K562 (cell line): ENCODE data around the gene PRKACG. TPM values are rescaled to one million over a fixed set of nuclear protein-coding genes. Genes with fewer than 3 reads are reported as not detected.

ENCODE experiments used
- ATAC-seq: fragments of 200-7000 bp; cut with Tn5 transposase; 3 replicates; pipeline ENCODE4 v1.9.1; 2020; ENCODE audit warnings: moderate library complexity
- BruUV-seq: library from RNA; stranded (reverse); fragments of 400-500 nt; replicated peaks from 2 replicates; lab custom pipeline; 2021; lab: Mats Ljungman, UMichigan
- CTCF ChIA-PET: fragments of 300-600 bp; formaldehyde crosslinking; extraction: SDS; loops from one replicate; lab custom pipeline; 2021; ENCODE audit warnings: low intra/inter-chr PET ratio; lab: Yijun Ruan, JAX
- POLR2A ChIA-PET: fragments of 300-600, 350-650 bp; sonication (Branson Sonifier 250); formaldehyde crosslinking; extraction: SDS; loops from one replicate; lab custom pipeline; 2021; ENCODE audit warnings: antibody characterized with exemption, inconsistent platforms; lab: Yijun Ruan, JAX
- DNase-seq, 4 experiments: peaks; one replicate each; pipeline versions ENCODE4 v3.0.0 to v3.0.0-alpha.2; 2011 to 2018; ENCODE audit warnings: low spot score in 3 of 4, mixed read lengths in 3 of 4; ENCODE audit errors: extremely low read depth in 1 of 4
- FAIRE-seq: peaks from 2 replicates; lab custom pipeline; 2011; peaks lifted over from hg19 to GRCh38; lab: Jason Lieb, UNC
- H2AFZ ChIP-seq: 2 replicates; pipeline ENCODE4 v1.6.0; 2011; ENCODE audit warnings: low read depth, low read length, control low read depth, inconsistent platforms
- H3K27ac ChIP-seq: fragments of 200-600 bp; 3 replicates; pipeline ENCODE4 v1.8.0; 2011; ENCODE audit warnings: low read depth, mild to moderate bottlenecking, control low read depth, inconsistent platforms, low read length, moderate library complexity, mixed read lengths; ENCODE audit errors: extremely low read depth
- H3K27me3 ChIP-seq, 2 experiments: fragments of 300-600 bp in 1 of 2; 2 replicates in 1 of 2; 3 replicates in 1 of 2; pipeline versions ENCODE4 v1.6.0 to v1.8.0; 2011; ENCODE audit warnings: inconsistent platforms in 2 of 2, low read length in 2 of 2, mild to moderate bottlenecking in 1 of 2, mixed read lengths in 1 of 2, moderate library complexity in 1 of 2; ENCODE audit not compliant: control insufficient read depth in 2 of 2, insufficient read depth in 2 of 2
- H3K36me3 ChIP-seq: fragments of 300-600 bp; 3 replicates; pipeline ENCODE4 v1.8.0; 2011; ENCODE audit warnings: mild to moderate bottlenecking, low read length, inconsistent platforms; ENCODE audit not compliant: control insufficient read depth, insufficient read depth
- H3K4me1 ChIP-seq, 2 experiments: fragments of 200-600 bp in 1 of 2; replicated peaks in 1 of 2; 2 replicates in 1 of 2; 3 replicates in 1 of 2; pipeline versions ENCODE4 v1.5.1 to v1.8.0; 2011; ENCODE audit warnings: inconsistent platforms in 2 of 2, low read length in 2 of 2, mild to moderate bottlenecking in 1 of 2, mixed read lengths in 1 of 2, moderate library complexity in 1 of 2; ENCODE audit not compliant: control insufficient read depth in 2 of 2, insufficient read depth in 2 of 2
- H3K4me2 ChIP-seq: 2 replicates; pipeline ENCODE4 v1.6.1; 2011; ENCODE audit warnings: low read length, control low read depth, inconsistent platforms, mixed read lengths; ENCODE audit not compliant: insufficient read depth
- H3K4me3 ChIP-seq: fragments of 200-600 bp; sonication (generic), shearing (Covaris generic); 2 replicates; pipeline ENCODE4 v1.5.1; 2016; ENCODE audit warnings: control low read depth, inconsistent platforms
- H3K79me2 ChIP-seq: fragments of 200-600 bp; 3 replicates; pipeline ENCODE4 v1.8.0; 2011; ENCODE audit warnings: low read length, inconsistent platforms; ENCODE audit not compliant: control insufficient read depth, insufficient read depth
- H3K9ac ChIP-seq, 2 experiments: 2 replicates each; pipeline versions ENCODE4 v1.6.0 to v1.6.1; 2011; ENCODE audit warnings: low read depth in 2 of 2, low read length in 2 of 2, control low read depth in 1 of 2, inconsistent platforms in 1 of 2, mild to moderate bottlenecking in 1 of 2, mixed read lengths in 1 of 2; ENCODE audit not compliant: insufficient read depth in 1 of 2
- H3K9me1 ChIP-seq: one replicate; pipeline ENCODE4 v1.6.0; 2011; ENCODE audit warnings: inconsistent platforms, mild to moderate bottlenecking, low read length, moderate library complexity; ENCODE audit not compliant: control insufficient read depth, insufficient read depth
- H3K9me3 ChIP-seq: replicated peaks from 2 replicates; pipeline ENCODE4 v1.5.1; 2011; ENCODE audit warnings: low read depth, low read length, inconsistent platforms; ENCODE audit not compliant: control insufficient read depth, insufficient read depth
- H4K20me1 ChIP-seq: replicated peaks from 2 replicates; pipeline ENCODE4 v1.6.1; 2011; ENCODE audit warnings: low read length, inconsistent platforms, mixed read lengths; ENCODE audit not compliant: control insufficient read depth, insufficient read depth
- COPS2 ChIP-seq: fragments of 450-650 bp; conservative IDR thresholded peaks from 2 replicates; pipeline ENCODE4 v1.6.1; 2016; ENCODE audit warnings: mild to moderate bottlenecking, moderate library complexity
- GATAD2A ChIP-seq: fragments of 450-650 bp; IDR thresholded peaks from 2 replicates; pipeline ENCODE4 v1.6.1; 2017
- HDAC8 ChIP-seq: fragments of 450-650 bp; IDR thresholded peaks from 2 replicates; pipeline ENCODE4 v1.6.1; 2016; ENCODE audit warnings: mild to moderate bottlenecking, missing genetic modification characterization, moderate library complexity, missing compliant biosample characterization
- MED1 ChIP-seq: sonication (generic); formaldehyde crosslinking; IDR thresholded peaks from 2 replicates; pipeline ENCODE4 v1.8.1; 2023; ENCODE audit warnings: missing genetic modification reagents, borderline replicate concordance
- NEUROD1 ChIP-seq: fragments of 150-350 bp; IDR thresholded peaks from 2 replicates; pipeline ENCODE4 v1.6.1; 2014; ENCODE audit warnings: borderline replicate concordance, low read length, low read depth; ENCODE audit not compliant: partially characterized antibody
- POLR3A ChIP-seq: IDR thresholded peaks from 2 replicates; pipeline ENCODE4 v1.6.1; 2011; ENCODE audit warnings: borderline replicate concordance, mild to moderate bottlenecking, moderate library complexity; ENCODE audit not compliant: insufficient read length, insufficient read depth; ENCODE audit errors: extremely low read depth
- RFX1 ChIP-seq: fragments of 450-650 bp; IDR thresholded peaks from 2 replicates; pipeline ENCODE4 v1.6.1; 2016; ENCODE audit warnings: mild to moderate bottlenecking, moderate library complexity
- SAFB2 ChIP-seq: fragments of 200-400 bp; formaldehyde crosslinking; IDR thresholded peaks from 2 replicates; pipeline ENCODE4 v1.6.1; 2018; ENCODE audit warnings: borderline replicate concordance, low read length, low read depth, moderate library complexity; ENCODE audit not compliant: severe bottlenecking
- SETDB1 ChIP-seq: IDR thresholded peaks from one replicate; pipeline ENCODE4 v1.6.1; 2012; ENCODE audit warnings: low read length, control low read depth, inconsistent platforms
- SMARCC2 ChIP-seq: fragments of 450-650 bp; IDR thresholded peaks from 2 replicates; pipeline ENCODE4 v1.6.1; 2017; ENCODE audit warnings: antibody characterized with exemption, moderate library complexity, mild to moderate bottlenecking, low read depth
- TGIF2 ChIP-seq: sonication (generic); formaldehyde crosslinking; IDR thresholded peaks from 2 replicates; pipeline ENCODE4 v1.8.1; 2022; ENCODE audit warnings: mild to moderate bottlenecking, missing genetic modification reagents, moderate library complexity
- THRAP3 ChIP-seq: fragments of 450-650 bp; IDR thresholded peaks from 2 replicates; pipeline ENCODE4 v1.6.1; 2016; ENCODE audit warnings: mild to moderate bottlenecking, inconsistent platforms, borderline replicate concordance
- ZNF75A ChIP-seq: fragments of 450-650 bp; formaldehyde crosslinking; IDR thresholded peaks from 2 replicates; pipeline ENCODE4 v1.4.0; 2020; ENCODE audit warnings: mild to moderate bottlenecking
- WGBS: fragments of 100-300 bp; shearing (Covaris generic); methylation state at CpG from one replicate; pipeline ENCODE4 v1.1.6; 2016; ENCODE audit warnings: low coverage, mixed read lengths; ENCODE audit not compliant: insufficient coverage; ENCODE audit errors: missing lambda C conversion rate; 5-methylcytosine and 5-hydroxymethylcytosine counted together
- in situ Hi-C: fragments of 300-500 bp; cut with MboI; formaldehyde crosslinking; loops from 4 replicates; pipeline ENCODE4 v1.15.0; 2018; ENCODE audit warnings: inconsistent platforms, mixed read lengths
- intact Hi-C: fragments of 100-400 bp; cut with micrococcal nuclease; formaldehyde crosslinking; loops from 2 replicates; pipeline ENCODE4 v1.14.2; 2022
- polyA plus RNA-seq, 8 experiments: library from polyadenylated mRNA; depleted of rRNA in 4 of 8; stranded (reverse) in 5 of 8; unstranded in 3 of 8; fragments of >200 nt; fragmentation: Nextera tagmentation in 2 of 8; fragmentation: Illumina TruSeq in 1 of 8; extraction: Ambion mirVana in 2 of 8; extraction: Trizol in 1 of 8; gene quantifications; 2 replicates each; pipeline versions ENCODE4 v1.2.1 to v1.2.3, GENCODE V29; 2011 to 2014; ENCODE audit warnings: inconsistent platforms in 1 of 8, missing spikeins in 1 of 8
- total RNA-seq, 7 experiments: library from RNA; depleted of rRNA in 6 of 7; stranded (reverse); fragments of >200 nt in 6 of 7; fragmentation: Illumina TruSeq in 2 of 7; extraction: Trizol in 2 of 7; gene quantifications; 2 replicates each; pipeline versions ENCODE4 v1.2.1 to v1.2.3, GENCODE V29; 2011 to 2021; ENCODE audit warnings: low replicate concordance in 1 of 7
- TF ChIP-seq, protein P1 (sequence below): fragments of 250-450 bp; sonication (Bioruptor Pico); IDR thresholded peaks from 2 replicates; pipeline ENCODE4 v1.8.0; 2022; ENCODE audit warnings: moderate library complexity, mild to moderate bottlenecking, inconsistent platforms
- TF ChIP-seq, protein P2 (sequence below): IDR thresholded peaks from 2 replicates; pipeline ENCODE4 v1.6.1; 2012; ENCODE audit warnings: low read depth, low read length, improper control_type of control experiment, borderline replicate concordance

Gene PRKACG
- total and polyA plus RNA-seq, 9 of the 15 experiments (the other 6 are each of a cell fraction or from before 2014, with no cell fraction given) = not detected

DNA sequence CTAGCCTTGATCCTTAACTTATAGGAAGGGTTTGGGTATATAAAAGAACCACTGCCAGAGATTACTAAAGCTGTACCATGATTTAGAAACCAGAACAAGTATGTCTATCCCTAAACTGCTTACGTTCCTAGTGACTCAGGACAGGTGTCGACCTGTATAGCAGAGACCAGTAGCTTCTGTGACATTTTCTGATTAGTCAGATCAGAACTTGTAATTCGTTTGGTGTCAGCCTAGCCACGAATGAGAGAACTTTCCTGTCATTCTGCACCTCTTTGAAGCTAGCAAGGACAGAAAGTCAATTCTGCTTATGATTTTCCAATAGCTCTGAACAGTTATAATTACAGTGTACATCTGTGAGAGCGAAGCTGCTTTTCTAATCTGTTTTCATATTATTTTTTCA, 39.5 kb downstream of the PRKACG start:
- Histone ChIP-seq H3K4me1 (peaks cover 5 to 51% of the 10 kb centered on the region in 2 experiments), H3K9me3 (peaks cover 5% of the 10 kb centered on the region; the same call in 1 of the 2 replicates), H3K27me3 (no peaks in the 10 kb centered on the region), H4K20me1 (no peaks in the 10 kb centered on the region), H3K36me3 (no peaks in the 10 kb centered on the region), H3K9me1 (no peaks in the 10 kb centered on the region), H3K4me3 (no peak overlapping the region), H3K9ac (peak overlapping the region in 1 of 2 experiments; percentile 49; a peak in 2 of 4 replicates), H3K4me2 (no peak overlapping the region), H3K79me2 (no peaks in the 10 kb centered on the region; the same call in 2 of the 3 replicates), H3K27ac (peak overlapping the region; percentile 57), H2AFZ (peak overlapping the region; percentile 33)
- TF ChIP-seq RFX1 (no peak), SETDB1 (no peak), COPS2 (no peak), TGIF2 (CRISPR knock-in tag) (no peak), GATAD2A (no peak), THRAP3 (no peak), HDAC8 (tag) (no peak), SMARCC2 (no peak), MED1 (no peak), POLR3A (no peak), NEUROD1 (no peak), SAFB2 (no peak), ZNF75A (no peak)
- TF ChIP-seq, protein P1, sequence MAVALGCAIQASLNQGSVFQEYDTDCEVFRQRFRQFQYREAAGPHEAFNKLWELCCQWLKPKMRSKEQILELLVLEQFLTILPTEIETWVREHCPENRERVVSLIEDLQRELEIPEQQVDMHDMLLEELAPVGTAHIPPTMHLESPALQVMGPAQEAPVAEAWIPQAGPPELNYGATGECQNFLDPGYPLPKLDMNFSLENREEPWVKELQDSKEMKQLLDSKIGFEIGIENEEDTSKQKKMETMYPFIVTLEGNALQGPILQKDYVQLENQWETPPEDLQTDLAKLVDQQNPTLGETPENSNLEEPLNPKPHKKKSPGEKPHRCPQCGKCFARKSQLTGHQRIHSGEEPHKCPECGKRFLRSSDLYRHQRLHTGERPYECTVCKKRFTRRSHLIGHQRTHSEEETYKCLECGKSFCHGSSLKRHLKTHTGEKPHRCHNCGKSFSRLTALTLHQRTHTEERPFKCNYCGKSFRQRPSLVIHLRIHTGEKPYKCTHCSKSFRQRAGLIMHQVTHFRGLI (CRISPR knock-in tag) = no peak
- TF ChIP-seq, protein P2, sequence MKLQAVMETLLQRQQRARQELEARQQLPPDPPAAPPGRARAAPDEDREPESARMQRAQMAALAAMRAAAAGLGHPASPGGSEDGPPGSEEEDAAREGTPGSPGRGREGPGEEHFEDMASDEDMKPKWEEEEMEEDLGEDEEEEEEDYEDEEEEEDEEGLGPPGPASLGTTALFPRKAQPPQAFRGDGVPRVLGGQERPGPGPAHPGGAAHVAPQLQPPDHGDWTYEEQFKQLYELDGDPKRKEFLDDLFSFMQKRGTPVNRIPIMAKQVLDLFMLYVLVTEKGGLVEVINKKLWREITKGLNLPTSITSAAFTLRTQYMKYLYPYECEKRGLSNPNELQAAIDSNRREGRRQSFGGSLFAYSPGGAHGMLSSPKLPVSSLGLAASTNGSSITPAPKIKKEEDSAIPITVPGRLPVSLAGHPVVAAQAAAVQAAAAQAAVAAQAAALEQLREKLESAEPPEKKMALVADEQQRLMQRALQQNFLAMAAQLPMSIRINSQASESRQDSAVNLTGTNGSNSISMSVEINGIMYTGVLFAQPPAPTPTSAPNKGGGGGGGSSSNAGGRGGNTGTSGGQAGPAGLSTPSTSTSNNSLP = no peak
- in situ Hi-C loops (no loop called here), intact Hi-C loops (no loop called here)
- 34% methylated on average over 5 of the region's 5 CpGs for WGBS
- no TSS peak for BruUV-seq
- DNase-seq (no peak), ATAC-seq (peak; percentile 17; the same call in 2 of the 3 replicates), FAIRE-seq (no peak)
- POLR2A ChIA-PET = interaction anchor here (1.4 kb wide), 1 partner anchor 10 kb away, joined by 6 read pairs; no protein-coding TSS in a partner anchor
- CTCF ChIA-PET = no interaction called here
